ENCODE measurements around the gene TFAP2D.

Gene TFAP2D

GRCh38 chr6:50713977-50714486 is 706 bp downstream of the TFAP2D start:
- Mint-ChIP-seq H3K4me3 (no peak overlapping the region), H3K4me1 (no peaks in the 10 kb centered on the region), H3K27ac (no peak overlapping the region), H3K9me3 (peaks cover 18% of the 10 kb centered on the region), H3K36me3 (no peaks in the 10 kb centered on the region)
- DNase-seq (ENCODE audit: low spot score in 2 of 2) (no peak), ATAC-seq (no peak)

GRCh38 chr6:50714487-50715379 is 1.4 kb downstream of the TFAP2D start:
- no peaks in the 10 kb centered on the region for H3K36me3 Mint-ChIP-seq
- peaks cover 20% of the 10 kb centered on the region for H3K9me3 Mint-ChIP-seq
- DNase-seq (ENCODE audit: low spot score in 2 of 2): no peak
- H3K4me1 Mint-ChIP-seq: no peaks in the 10 kb centered on the region
- H3K4me3 Mint-ChIP-seq: no peak overlapping the region
- no peak for ATAC-seq
- no peak overlapping the region for H3K27ac Mint-ChIP-seq

GRCh38 chr6:50716899-50717509 is 3.7 kb downstream of the TFAP2D start:
- no peak for DNase-seq (ENCODE audit: low spot score in 2 of 2)
- no peak for ATAC-seq
- no peak overlapping the region for H3K27ac Mint-ChIP-seq
- H3K4me3 Mint-ChIP-seq: no peak overlapping the region
- no peaks in the 10 kb centered on the region for H3K4me1 Mint-ChIP-seq
- no peaks in the 10 kb centered on the region for H3K36me3 Mint-ChIP-seq
- H3K9me3 Mint-ChIP-seq: peaks cover 17% of the 10 kb centered on the region

GRCh38 chr6:50717734-50718457 is 4.6 kb downstream of the TFAP2D start:
- DNase-seq (ENCODE audit: low spot score in 2 of 2) (no peak), ATAC-seq (no peak)
- Mint-ChIP-seq H3K4me3 (no peak overlapping the region), H3K9me3 (peaks cover 17% of the 10 kb centered on the region), H3K27ac (no peak overlapping the region), H3K36me3 (no peaks in the 10 kb centered on the region), H3K4me1 (no peaks in the 10 kb centered on the region)

GRCh38 chr6:50718566-50718965 is 5.2 kb downstream of the TFAP2D start:
- no peaks in the 10 kb centered on the region for H3K36me3 Mint-ChIP-seq
- H3K4me3 Mint-ChIP-seq: no peak overlapping the region
- ATAC-seq: no peak
- H3K4me1 Mint-ChIP-seq: no peaks in the 10 kb centered on the region
- no peak for DNase-seq (ENCODE audit: low spot score in 2 of 2)
- no peak overlapping the region for H3K27ac Mint-ChIP-seq
- peaks cover 17% of the 10 kb centered on the region for H3K9me3 Mint-ChIP-seq

GRCh38 chr6:50720623-50721022 is 7.3 kb downstream of the TFAP2D start:
- no peak for DNase-seq (ENCODE audit: low spot score in 2 of 2)
- Mint-ChIP-seq H3K4me3 (no peak overlapping the region), H3K4me1 (no peaks in the 10 kb centered on the region), H3K9me3 (peaks cover 9% of the 10 kb centered on the region), H3K36me3 (no peaks in the 10 kb centered on the region), H3K27ac (no peak overlapping the region)
- ATAC-seq: no peak

GRCh38 chr6:50721978-50722377 is 8.7 kb downstream of the TFAP2D start:
- ATAC-seq: no peak
- peaks cover 11% of the 10 kb centered on the region for H3K9me3 Mint-ChIP-seq
- H3K36me3 Mint-ChIP-seq: no peaks in the 10 kb centered on the region
- H3K27ac Mint-ChIP-seq: no peak overlapping the region
- H3K4me3 Mint-ChIP-seq: no peak overlapping the region
- no peak for DNase-seq (ENCODE audit: low spot score in 2 of 2)
- H3K4me1 Mint-ChIP-seq: no peaks in the 10 kb centered on the region

- no peak for DNase-seq (ENCODE audit: low spot score in 2 of 2)
- Mint-ChIP-seq H3K4me3 (no peak overlapping the region), H3K9me3 (peaks cover 11% of the 10 kb centered on the region), H3K27ac (no peak overlapping the region), H3K4me1 (no peaks in the 10 kb centered on the region), H3K36me3 (no peaks in the 10 kb centered on the region)
- ATAC-seq: no peak
These were observed 9.7 kb downstream of the TFAP2D start for GRCh38 chr6:50722829-50723554.

- Mint-ChIP-seq H3K27ac (no peak overlapping the region), H3K36me3 (no peaks in the 10 kb centered on the region), H3K4me1 (no peaks in the 10 kb centered on the region), H3K9me3 (peaks cover 8% of the 10 kb centered on the region), H3K4me3 (no peak overlapping the region)
- DNase-seq (ENCODE audit: low spot score in 2 of 2): no peak
- no peak for ATAC-seq
These were observed 11.2 kb downstream of the TFAP2D start for GRCh38 chr6:50724381-50725124.

- no peaks in the 10 kb centered on the region for H3K4me1 Mint-ChIP-seq
- DNase-seq (ENCODE audit: low spot score in 2 of 2) (no peak), ATAC-seq (no peak)
- H3K9me3 Mint-ChIP-seq: peaks cover 6% of the 10 kb centered on the region
- H3K4me3 Mint-ChIP-seq: no peak overlapping the region
- H3K36me3 Mint-ChIP-seq: no peaks in the 10 kb centered on the region
- H3K27ac Mint-ChIP-seq: no peak overlapping the region
These were observed 21.2 kb downstream of the TFAP2D start for GRCh38 chr6:50734488-50734887.

- DNase-seq (ENCODE audit: low spot score in 2 of 2) (no peak), ATAC-seq (no peak)
- peaks cover 4% of the 10 kb centered on the region for H3K9me3 Mint-ChIP-seq
- H3K4me1 Mint-ChIP-seq: no peaks in the 10 kb centered on the region
- H3K27ac Mint-ChIP-seq: no peak overlapping the region
- H3K4me3 Mint-ChIP-seq: no peak overlapping the region
- no peaks in the 10 kb centered on the region for H3K36me3 Mint-ChIP-seq
These were observed 28.8 kb downstream of the TFAP2D start for GRCh38 chr6:50742161-50742560.

- H3K4me1 Mint-ChIP-seq: no peaks in the 10 kb centered on the region
- DNase-seq (ENCODE audit: low spot score in 2 of 2) (no peak), ATAC-seq (no peak)
- H3K36me3 Mint-ChIP-seq: no peaks in the 10 kb centered on the region
- H3K4me3 Mint-ChIP-seq: no peak overlapping the region
- peaks cover 4% of the 10 kb centered on the region for H3K9me3 Mint-ChIP-seq
- H3K27ac Mint-ChIP-seq: no peak overlapping the region
These were observed 31.6 kb downstream of the TFAP2D start for GRCh38 chr6:50744976-50745375.

- Mint-ChIP-seq H3K4me1 (no peaks in the 10 kb centered on the region), H3K4me3 (no peak overlapping the region), H3K36me3 (no peaks in the 10 kb centered on the region), H3K9me3 (peaks cover 15% of the 10 kb centered on the region), H3K27ac (no peak overlapping the region)
- ATAC-seq: no peak
- no peak for DNase-seq (ENCODE audit: low spot score in 2 of 2)
These were observed 49.5 kb downstream of the TFAP2D start for GRCh38 chr6:50762798-50763197.

GRCh38 chr6:50778696-50779095 is 65.4 kb downstream of the TFAP2D start:
- DNase-seq (ENCODE audit: low spot score in 2 of 2): no peak

More at GRCh38 chr6:50778696-50779095, 65.4 kb downstream of the TFAP2D start:
- ATAC-seq: no peak
- Mint-ChIP-seq H3K9me3 (peaks cover 6% of the 10 kb centered on the region), H3K4me1 (no peaks in the 10 kb centered on the region), H3K27ac (no peak overlapping the region), H3K36me3 (no peaks in the 10 kb centered on the region), H3K4me3 (no peak overlapping the region)
